LNCAP (cell line): ENCODE data around the gene SAE1.

ENCODE experiments used
- TF ChIP-seq, protein P1 (sequence below): fragments of 450-650 bp; IDR thresholded peaks from 2 replicates; pipeline ENCODE4 v1.5.1; 2017; ENCODE audit warnings: mild to moderate bottlenecking

The SAE1 gene

DNA sequence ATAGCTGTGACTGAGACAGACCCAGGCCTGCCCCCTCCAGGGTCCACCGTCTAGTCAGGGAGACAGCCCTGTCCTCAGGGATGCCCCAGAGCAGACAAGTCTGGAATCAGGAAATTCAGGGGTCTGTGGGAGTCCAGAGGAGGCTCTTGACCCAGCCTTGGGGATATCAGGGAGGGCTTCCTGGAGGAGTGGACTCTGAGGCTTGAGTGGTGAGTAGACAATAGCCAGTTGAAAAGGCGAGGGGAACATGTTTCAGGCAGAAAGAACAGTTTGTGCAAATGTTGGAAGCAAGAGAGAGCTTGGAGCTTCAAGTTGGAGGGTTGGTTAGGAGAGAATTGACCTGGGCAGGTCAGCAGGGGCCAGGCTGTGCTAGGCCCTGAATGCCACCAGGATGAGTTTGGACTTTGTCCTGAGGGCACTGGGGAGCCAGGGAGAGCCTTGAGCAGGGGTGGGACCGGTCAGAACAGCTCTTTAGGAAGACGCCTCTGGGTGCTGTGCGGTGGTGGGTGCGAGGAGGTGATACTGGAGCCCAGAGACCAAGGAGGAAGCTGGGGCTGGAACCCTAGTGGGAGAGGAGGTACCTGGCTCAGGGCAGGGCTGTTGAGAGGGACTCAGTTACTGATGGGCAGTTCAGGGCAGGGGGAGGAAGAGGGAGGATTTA is 128.4 kb downstream of the SAE1 start:
- TF ChIP-seq, protein P1, sequence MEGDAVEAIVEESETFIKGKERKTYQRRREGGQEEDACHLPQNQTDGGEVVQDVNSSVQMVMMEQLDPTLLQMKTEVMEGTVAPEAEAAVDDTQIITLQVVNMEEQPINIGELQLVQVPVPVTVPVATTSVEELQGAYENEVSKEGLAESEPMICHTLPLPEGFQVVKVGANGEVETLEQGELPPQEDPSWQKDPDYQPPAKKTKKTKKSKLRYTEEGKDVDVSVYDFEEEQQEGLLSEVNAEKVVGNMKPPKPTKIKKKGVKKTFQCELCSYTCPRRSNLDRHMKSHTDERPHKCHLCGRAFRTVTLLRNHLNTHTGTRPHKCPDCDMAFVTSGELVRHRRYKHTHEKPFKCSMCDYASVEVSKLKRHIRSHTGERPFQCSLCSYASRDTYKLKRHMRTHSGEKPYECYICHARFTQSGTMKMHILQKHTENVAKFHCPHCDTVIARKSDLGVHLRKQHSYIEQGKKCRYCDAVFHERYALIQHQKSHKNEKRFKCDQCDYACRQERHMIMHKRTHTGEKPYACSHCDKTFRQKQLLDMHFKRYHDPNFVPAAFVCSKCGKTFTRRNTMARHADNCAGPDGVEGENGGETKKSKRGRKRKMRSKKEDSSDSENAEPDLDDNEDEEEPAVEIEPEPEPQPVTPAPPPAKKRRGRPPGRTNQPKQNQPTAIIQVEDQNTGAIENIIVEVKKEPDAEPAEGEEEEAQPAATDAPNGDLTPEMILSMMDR: no peak
